PC-3 (cell line): ENCODE results near the gene NOP14. TPM values are rescaled to one million over a fixed set of nuclear protein-coding genes. Genes with fewer than 3 reads are reported as not detected.

Experiments
- ATAC-seq: fragments of 200-7000 bp; cut with Tn5 transposase; 2 replicates; pipeline ENCODE4 v1.9.1; 2020; ENCODE audit warnings: mild to moderate bottlenecking, moderate library complexity
- BruUV-seq: library from RNA; stranded (reverse); fragments of 400-500 nt; replicated peaks from 2 replicates; lab custom pipeline; 2021; lab: Mats Ljungman, UMichigan
- CTCF ChIA-PET: fragments of 300-600 bp; sonication (Branson Sonifier 250); formaldehyde crosslinking; loops from one replicate; lab custom pipeline; 2022; ENCODE audit warnings: antibody characterized with exemption; lab: Charles Lee
- POLR2A ChIA-PET: fragments of 300-600 bp; sonication (Branson Sonifier 250); formaldehyde crosslinking; loops from one replicate; lab custom pipeline; 2022; ENCODE audit warnings: antibody characterized with exemption; ENCODE audit not compliant: unreplicated experiment; lab: Charles Lee
- DNase-seq: peaks from one replicate; pipeline ENCODE4 v3.0.0-alpha.2; 2015
- H2AFZ ChIP-seq: fragments of 300-600 bp; sonication (generic); 2 replicates; pipeline ENCODE4 v1.6.0; 2016; ENCODE audit warnings: antibody characterized with exemption, low read length
- H3F3A ChIP-seq: fragments of 300-600 bp; sonication (generic); one replicate; pipeline ENCODE4 v1.6.0; 2017; ENCODE audit warnings: antibody characterized with exemption, low read length, control low read depth, mild to moderate bottlenecking; ENCODE audit not compliant: unreplicated experiment
- H3K27ac ChIP-seq: fragments of 300-600 bp; sonication (generic); 2 replicates; pipeline ENCODE4 v1.5.1; 2016; ENCODE audit warnings: mild to moderate bottlenecking, low read length
- H3K27me3 ChIP-seq: fragments of 300-600 bp; sonication (generic); 2 replicates; pipeline ENCODE4 v1.6.1; 2016; ENCODE audit warnings: low read length, mixed read lengths
- H3K36me3 ChIP-seq: fragments of 300-600 bp; sonication (generic); 2 replicates; pipeline ENCODE4 v1.6.1; 2016; ENCODE audit warnings: low read depth, mixed run types, low read length, mixed read lengths
- H3K4me1 ChIP-seq: fragments of 300-600 bp; sonication (generic); 2 replicates; pipeline ENCODE4 v1.5.1; 2016; ENCODE audit warnings: low read length; ENCODE audit not compliant: insufficient read depth
- H3K4me2 ChIP-seq: fragments of 300-600 bp; sonication (generic); 2 replicates; pipeline ENCODE4 v1.6.0; 2016; ENCODE audit warnings: low read length
- H3K4me3 ChIP-seq: fragments of 300-600 bp; sonication (generic); 2 replicates; pipeline ENCODE4 v1.5.1; 2016; ENCODE audit warnings: mild to moderate bottlenecking, low read length, mixed read lengths
- H3K79me2 ChIP-seq: fragments of 300-600 bp; sonication (generic); 2 replicates; pipeline ENCODE4 v1.6.1; 2017; ENCODE audit warnings: low read length, mixed read lengths
- H3K9ac ChIP-seq: fragments of 300-600 bp; sonication (generic); 2 replicates; pipeline ENCODE4 v1.6.0; 2016; ENCODE audit warnings: mild to moderate bottlenecking, low read length
- H3K9me2 ChIP-seq: fragments of 300-600 bp; sonication (generic); replicated peaks from 2 replicates; pipeline ENCODE4 v1.6.1; 2016; ENCODE audit warnings: mixed run types, low read length, mixed read lengths
- H3K9me3 ChIP-seq: fragments of 300-600 bp; sonication (generic); 2 replicates; pipeline ENCODE4 v1.6.1; 2016; ENCODE audit warnings: low read length, mixed read lengths
- H4K20me1 ChIP-seq: fragments of 300-600 bp; sonication (generic); 2 replicates; pipeline ENCODE4 v1.6.1; 2016; ENCODE audit warnings: low read length, mixed read lengths
- EZH2 ChIP-seq: fragments of 300-600 bp; sonication (generic); IDR thresholded peaks from one replicate; pipeline ENCODE4 v1.6.1; 2017; ENCODE audit warnings: antibody characterized with exemption, mild to moderate bottlenecking, low read length; ENCODE audit not compliant: unreplicated experiment
- EZH2phosphoT487 ChIP-seq: fragments of 300-600 bp; sonication (generic); IDR thresholded peaks from 2 replicates; pipeline ENCODE4 v1.6.1; 2018; ENCODE audit warnings: mild to moderate bottlenecking, antibody characterized with exemption, low read length, borderline replicate concordance
- intact Hi-C: fragments of 100-400 bp; cut with micrococcal nuclease; formaldehyde crosslinking; loops from 2 replicates; pipeline ENCODE4 v1.9.0; 2023
- total RNA-seq: library from RNA; depleted of rRNA; stranded (reverse); fragments of >200 nt; gene quantifications from 2 replicates; pipeline ENCODE4 v1.2.3, GENCODE V29; 2014
- TF ChIP-seq, protein P1 (sequence below): fragments of 300-600 bp; sonication (generic); conservative IDR thresholded peaks from 2 replicates; pipeline ENCODE4 v1.5.1; 2017; ENCODE audit warnings: antibody characterized with exemption, low read depth, mild to moderate bottlenecking, low read length

NOP14 gene
- total RNA-seq, 1 experiment from 2014 or later = 26.0 TPM

DNA sequence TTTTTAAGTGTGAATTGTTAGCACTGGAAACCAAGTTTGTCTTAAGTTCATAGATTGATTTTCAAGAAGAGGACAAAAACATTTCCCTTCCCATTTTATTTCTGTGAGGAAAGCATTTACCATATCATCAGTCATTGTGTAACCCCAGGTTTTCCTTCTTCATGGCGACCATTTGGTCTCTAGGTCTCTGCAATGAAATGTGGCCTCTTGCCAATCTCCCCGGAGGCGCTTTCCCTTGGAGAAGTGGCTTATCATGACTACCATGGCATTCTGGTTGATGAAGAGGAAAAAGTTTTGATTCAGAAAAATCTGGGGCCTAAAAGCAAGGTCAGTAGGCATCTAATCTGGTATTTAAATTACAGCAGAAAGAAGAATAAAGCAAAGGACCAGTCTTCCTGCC is 65.2 kb downstream of the NOP14 start:
- no peaks in the 10 kb centered on the region for H4K20me1 ChIP-seq
- DNase-seq (no peak), ATAC-seq (no peak)
- no TSS peak for BruUV-seq
- H3K4me1 ChIP-seq = peaks cover 19% of the 10 kb centered on the region
- H3K4me3 ChIP-seq = no peak overlapping the region
- H3K9ac ChIP-seq = no peak overlapping the region
- CTCF ChIA-PET = no interaction called here
- POLR2A ChIA-PET = no interaction called here
- intact Hi-C loops = no loop called here
- H3K36me3 ChIP-seq = peaks cover 3% of the 10 kb centered on the region; the same call in 1 of the 2 replicates
- H3K4me2 ChIP-seq = no peak overlapping the region
- no peak overlapping the region for H2AFZ ChIP-seq
- no peaks in the 10 kb centered on the region for H3K9me3 ChIP-seq
- H3K9me2 ChIP-seq = no peaks in the 10 kb centered on the region
- H3K79me2 ChIP-seq = no peaks in the 10 kb centered on the region
- H3K27ac ChIP-seq = no peak overlapping the region
- H3F3A ChIP-seq = no peaks in the 10 kb centered on the region
- no peaks in the 10 kb centered on the region for H3K27me3 ChIP-seq
- TF ChIP-seq EZH2phosphoT487 = no peak
- TF ChIP-seq, protein P1, sequence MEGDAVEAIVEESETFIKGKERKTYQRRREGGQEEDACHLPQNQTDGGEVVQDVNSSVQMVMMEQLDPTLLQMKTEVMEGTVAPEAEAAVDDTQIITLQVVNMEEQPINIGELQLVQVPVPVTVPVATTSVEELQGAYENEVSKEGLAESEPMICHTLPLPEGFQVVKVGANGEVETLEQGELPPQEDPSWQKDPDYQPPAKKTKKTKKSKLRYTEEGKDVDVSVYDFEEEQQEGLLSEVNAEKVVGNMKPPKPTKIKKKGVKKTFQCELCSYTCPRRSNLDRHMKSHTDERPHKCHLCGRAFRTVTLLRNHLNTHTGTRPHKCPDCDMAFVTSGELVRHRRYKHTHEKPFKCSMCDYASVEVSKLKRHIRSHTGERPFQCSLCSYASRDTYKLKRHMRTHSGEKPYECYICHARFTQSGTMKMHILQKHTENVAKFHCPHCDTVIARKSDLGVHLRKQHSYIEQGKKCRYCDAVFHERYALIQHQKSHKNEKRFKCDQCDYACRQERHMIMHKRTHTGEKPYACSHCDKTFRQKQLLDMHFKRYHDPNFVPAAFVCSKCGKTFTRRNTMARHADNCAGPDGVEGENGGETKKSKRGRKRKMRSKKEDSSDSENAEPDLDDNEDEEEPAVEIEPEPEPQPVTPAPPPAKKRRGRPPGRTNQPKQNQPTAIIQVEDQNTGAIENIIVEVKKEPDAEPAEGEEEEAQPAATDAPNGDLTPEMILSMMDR = no peak
- TF ChIP-seq EZH2 = no peak

DNA sequence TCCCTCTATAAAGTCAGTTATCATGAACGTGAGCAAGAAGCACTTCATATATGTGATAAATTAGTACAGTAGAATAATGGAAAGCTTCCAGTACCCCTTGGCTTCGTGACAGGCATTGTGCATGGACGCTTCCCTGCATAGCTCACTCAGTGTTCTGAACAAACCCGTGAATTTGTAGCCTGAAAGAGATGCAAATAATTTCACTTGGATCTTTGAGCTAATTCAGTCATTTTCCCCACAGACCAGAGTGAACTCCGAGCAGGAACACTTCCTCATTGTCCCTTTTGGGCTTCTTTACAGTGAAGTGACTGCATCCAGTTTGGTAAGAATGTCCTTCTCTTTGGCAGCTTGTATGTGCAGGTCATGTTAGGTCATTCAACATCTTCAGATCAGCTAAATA is 69.4 kb downstream of the NOP14 start:
- ChIA-PET POLR2A (no interaction called here), CTCF (no interaction called here)
- Histone ChIP-seq H4K20me1 (no peaks in the 10 kb centered on the region), H3K9me3 (no peaks in the 10 kb centered on the region), H3K4me2 (no peak overlapping the region), H3K4me1 (peaks cover 14% of the 10 kb centered on the region; the same call in 1 of the 2 replicates), H3K79me2 (no peaks in the 10 kb centered on the region), H3K9me2 (no peaks in the 10 kb centered on the region), H3K27me3 (no peaks in the 10 kb centered on the region), H3K4me3 (no peak overlapping the region), H3F3A (no peaks in the 10 kb centered on the region), H3K27ac (no peak overlapping the region), H3K9ac (no peak overlapping the region), H2AFZ (no peak overlapping the region), H3K36me3 (no peaks in the 10 kb centered on the region; the same call in 1 of the 2 replicates)
- DNase-seq (no peak), ATAC-seq (no peak)
- intact Hi-C loops = no loop called here
- no TSS peak for BruUV-seq
- TF ChIP-seq, protein P1 = no peak
- TF ChIP-seq EZH2phosphoT487 (no peak), EZH2 (no peak)

DNA sequence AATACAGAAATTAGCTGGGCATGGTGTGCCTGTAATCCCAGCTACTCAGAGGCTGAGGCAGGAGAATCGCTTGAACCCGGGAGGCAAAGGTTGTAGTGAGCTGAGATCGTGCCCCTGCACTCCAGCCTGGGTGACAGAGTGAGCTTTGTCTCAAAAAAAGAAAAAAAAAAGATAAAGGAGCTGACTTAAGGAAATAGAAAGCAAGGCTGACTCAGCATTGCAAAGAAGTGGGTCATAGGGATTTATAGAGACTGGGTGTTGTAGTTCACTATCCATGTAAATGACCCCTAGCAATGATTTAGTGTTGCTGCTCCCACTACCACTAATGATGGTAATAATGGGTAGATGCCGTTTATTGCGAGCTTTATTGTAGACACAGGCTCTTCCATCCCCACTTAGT is 71.9 kb downstream of the NOP14 start:
- no peaks in the 10 kb centered on the region for H3K9me2 ChIP-seq
- CTCF ChIA-PET = no interaction called here
- DNase-seq (peak; percentile 40), ATAC-seq (peak; percentile 55)
- H3K4me1 ChIP-seq = peaks cover 14% of the 10 kb centered on the region; the same call in 1 of the 2 replicates
- no peak overlapping the region for H2AFZ ChIP-seq
- H3K36me3 ChIP-seq = no peaks in the 10 kb centered on the region
- H3K27me3 ChIP-seq = no peaks in the 10 kb centered on the region
- BruUV-seq = no TSS peak
- H4K20me1 ChIP-seq = no peaks in the 10 kb centered on the region
- intact Hi-C loops = no loop called here
- H3F3A ChIP-seq = no peaks in the 10 kb centered on the region
- H3K79me2 ChIP-seq = no peaks in the 10 kb centered on the region
- TF ChIP-seq EZH2 (no peak), EZH2phosphoT487 (no peak)
- TF ChIP-seq, protein P1 = no peak
- H3K9ac ChIP-seq = no peak overlapping the region
- H3K9me3 ChIP-seq = no peaks in the 10 kb centered on the region
- peak overlapping the region; percentile 10; the same call in 1 of the 2 replicates for H3K4me2 ChIP-seq
- POLR2A ChIA-PET = no interaction called here
- H3K4me3 ChIP-seq = no peak overlapping the region
- 0 out of 2 replicates have a peak overlapping the region, but pooled peaks have one; percentile 5 for H3K27ac ChIP-seq
